RWPE2 (cell line): ENCODE results near the gene CUBN.
A peak's percentile ranks its signal among the peaks of the same experiment; 100 is the strongest.

Experiments used
- ATAC-seq: fragments of 200-7000 bp; cut with Tn5 transposase; 3 replicates; pipeline ENCODE4 v1.9.1; 2021; ENCODE audit warnings: low read depth
- DNase-seq: peaks from one replicate; pipeline ENCODE4 v3.0.0-alpha.2; 2020; ENCODE audit warnings: low spot score
- H3K27ac ChIP-seq: fragments of 450-650 bp; 2 replicates; pipeline ENCODE4 v1.5.1; 2017; ENCODE audit warnings: mild to moderate bottlenecking; ENCODE audit not compliant: poor library complexity, severe bottlenecking
- H3K27me3 ChIP-seq: fragments of 250-450 bp; sonication (Bioruptor Pico); 2 replicates; pipeline ENCODE4 v1.5.1; 2021; ENCODE audit warnings: mild to moderate bottlenecking, moderate library complexity; ENCODE audit not compliant: insufficient read depth, poor library complexity, severe bottlenecking
- H3K36me3 ChIP-seq: fragments of 250-450 bp; sonication (Bioruptor Pico); 2 replicates; pipeline ENCODE4 v1.5.1; 2020; ENCODE audit warnings: low read depth, mild to moderate bottlenecking, moderate library complexity
- H3K4me1 ChIP-seq: fragments of 250-450 bp; sonication (Bioruptor Pico); 2 replicates; pipeline ENCODE4 v1.5.1; 2021; ENCODE audit warnings: mild to moderate bottlenecking, moderate library complexity; ENCODE audit not compliant: insufficient read depth, poor library complexity, severe bottlenecking
- H3K4me3 ChIP-seq: fragments of 250-450 bp; sonication (Bioruptor Pico); 2 replicates; pipeline ENCODE4 v1.5.1; 2021; ENCODE audit warnings: mild to moderate bottlenecking, moderate library complexity; ENCODE audit not compliant: severe bottlenecking
- H3K9me3 ChIP-seq: fragments of 250-450 bp; sonication (Bioruptor Pico); 2 replicates; pipeline ENCODE4 v1.5.1; 2021; ENCODE audit warnings: mild to moderate bottlenecking, moderate library complexity; ENCODE audit not compliant: severe bottlenecking
- CTCF ChIP-seq: fragments of 450-650 bp; IDR thresholded peaks from one replicate; pipeline ENCODE4 v1.5.1; 2017; ENCODE audit warnings: mild to moderate bottlenecking, moderate library complexity; ENCODE audit not compliant: poor library complexity, severe bottlenecking

The CUBN gene

GRCh38 chr10:16965740-16966447, 163.7 kb downstream of the CUBN start:
- Histone ChIP-seq H3K4me1 (peaks cover 15% of the 10 kb centered on the region), H3K4me3 (no peak overlapping the region), H3K27ac (peak overlapping the region; percentile 36), H3K36me3 (no peaks in the 10 kb centered on the region), H3K9me3 (no peaks in the 10 kb centered on the region), H3K27me3 (no peaks in the 10 kb centered on the region)
- DNase-seq (peak; percentile 74), ATAC-seq (peak; percentile 96)
- no peak for TF ChIP-seq CTCF

- peaks cover 15% of the 10 kb centered on the region for H3K4me1 ChIP-seq
- DNase-seq = no peak
- H3K27ac ChIP-seq = no peak overlapping the region
- TF ChIP-seq CTCF = no peak
- no peak overlapping the region for H3K4me3 ChIP-seq
- H3K36me3 ChIP-seq = no peaks in the 10 kb centered on the region
- ATAC-seq = no peak
- H3K9me3 ChIP-seq = no peaks in the 10 kb centered on the region
- H3K27me3 ChIP-seq = no peaks in the 10 kb centered on the region
Observed at GRCh38 chr10:16965344-16965616, 164.3 kb downstream of the CUBN start.

GRCh38 chr10:16964576-16965343, 164.9 kb downstream of the CUBN start:
- no peak for TF ChIP-seq CTCF
- Histone ChIP-seq H3K27me3 (no peaks in the 10 kb centered on the region), H3K4me1 (peaks cover 15% of the 10 kb centered on the region), H3K4me3 (no peak overlapping the region), H3K36me3 (no peaks in the 10 kb centered on the region), H3K27ac (no peak overlapping the region), H3K9me3 (no peaks in the 10 kb centered on the region)
- ATAC-seq (no peak), DNase-seq (no peak)

- TF ChIP-seq CTCF = no peak
- no peaks in the 10 kb centered on the region for H3K27me3 ChIP-seq
- H3K4me1 ChIP-seq = no peaks in the 10 kb centered on the region
- no peak overlapping the region for H3K4me3 ChIP-seq
- ATAC-seq = no peak
- H3K27ac ChIP-seq = no peak overlapping the region
- no peaks in the 10 kb centered on the region for H3K9me3 ChIP-seq
- H3K36me3 ChIP-seq = no peaks in the 10 kb centered on the region
- DNase-seq = no peak
Observed at GRCh38 chr10:16960551-16960950, 169.1 kb downstream of the CUBN start.

- Histone ChIP-seq H3K4me1 (no peaks in the 10 kb centered on the region), H3K9me3 (no peaks in the 10 kb centered on the region), H3K27me3 (no peaks in the 10 kb centered on the region), H3K27ac (no peak overlapping the region), H3K4me3 (no peak overlapping the region), H3K36me3 (no peaks in the 10 kb centered on the region)
- DNase-seq (no peak), ATAC-seq (no peak)
- TF ChIP-seq CTCF = no peak
Observed at GRCh38 chr10:16957038-16957437, 172.6 kb downstream of the CUBN start.
